Measurements from ENCODE around the gene SPDYC.

DNA sequence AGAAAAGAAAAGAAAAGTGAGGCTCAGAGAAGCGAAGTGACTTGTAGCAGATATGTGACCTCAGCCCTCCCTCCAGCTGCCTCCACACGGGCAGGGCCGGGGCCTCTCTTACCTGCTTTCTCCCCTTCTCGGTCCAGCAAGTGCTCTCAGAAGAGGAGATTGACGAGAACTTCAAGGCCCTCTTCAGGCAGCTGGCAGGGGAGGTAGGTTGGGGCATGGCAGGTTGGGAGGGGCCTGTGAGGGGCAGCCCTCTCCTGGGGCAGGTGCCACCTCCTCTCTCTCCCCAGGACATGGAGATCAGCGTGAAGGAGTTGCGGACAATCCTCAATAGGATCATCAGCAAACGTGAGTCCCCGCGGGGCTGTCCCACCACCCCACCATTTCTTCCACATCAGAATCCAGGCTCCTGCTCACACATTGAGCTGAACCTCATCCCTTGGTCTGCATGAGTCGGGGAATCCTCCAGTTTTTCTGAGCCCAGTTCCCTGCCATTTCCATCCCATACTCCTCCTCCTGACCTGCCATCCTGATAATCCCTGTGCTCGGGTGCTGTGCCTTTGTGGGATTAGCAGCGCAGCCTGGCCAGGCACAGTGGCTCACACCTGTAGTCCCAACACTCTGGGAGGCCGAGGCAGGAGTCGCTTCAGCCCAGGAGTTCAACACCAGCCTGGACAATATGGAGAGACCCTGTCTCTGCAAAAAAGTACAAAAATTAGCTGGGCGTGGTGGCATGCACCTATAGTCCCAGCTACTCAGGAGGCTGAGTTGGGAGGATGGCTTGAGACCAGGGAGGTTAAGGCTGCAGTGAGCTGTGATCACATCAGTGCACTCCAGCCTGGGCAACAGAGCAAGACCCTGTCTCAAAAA is 38.1 kb downstream of the SPDYC start:
- TF ChIP-seq, protein P1, sequence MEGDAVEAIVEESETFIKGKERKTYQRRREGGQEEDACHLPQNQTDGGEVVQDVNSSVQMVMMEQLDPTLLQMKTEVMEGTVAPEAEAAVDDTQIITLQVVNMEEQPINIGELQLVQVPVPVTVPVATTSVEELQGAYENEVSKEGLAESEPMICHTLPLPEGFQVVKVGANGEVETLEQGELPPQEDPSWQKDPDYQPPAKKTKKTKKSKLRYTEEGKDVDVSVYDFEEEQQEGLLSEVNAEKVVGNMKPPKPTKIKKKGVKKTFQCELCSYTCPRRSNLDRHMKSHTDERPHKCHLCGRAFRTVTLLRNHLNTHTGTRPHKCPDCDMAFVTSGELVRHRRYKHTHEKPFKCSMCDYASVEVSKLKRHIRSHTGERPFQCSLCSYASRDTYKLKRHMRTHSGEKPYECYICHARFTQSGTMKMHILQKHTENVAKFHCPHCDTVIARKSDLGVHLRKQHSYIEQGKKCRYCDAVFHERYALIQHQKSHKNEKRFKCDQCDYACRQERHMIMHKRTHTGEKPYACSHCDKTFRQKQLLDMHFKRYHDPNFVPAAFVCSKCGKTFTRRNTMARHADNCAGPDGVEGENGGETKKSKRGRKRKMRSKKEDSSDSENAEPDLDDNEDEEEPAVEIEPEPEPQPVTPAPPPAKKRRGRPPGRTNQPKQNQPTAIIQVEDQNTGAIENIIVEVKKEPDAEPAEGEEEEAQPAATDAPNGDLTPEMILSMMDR (IDR thresholded peaks at IDR 0.05; ENCODE audit: low read length) = no peak
- TF ChIP-seq EZH2 (IDR thresholded peaks at IDR 0.05; ENCODE audit: borderline replicate concordance, low read length) = no peak

Data from OCI-LY1 (cell line).